GM21526 (cell line): ENCODE results near the gene SEC14L3.
"Not testable (repeated sequence)": the region's sequence is repeated elsewhere in the genome, so short reads cannot be mapped to it uniquely, and the experiment has no call there.

Experiments
- ATAC-seq: cut with Tn5 transposase; IDR thresholded peaks from one replicate; pipeline ENCODE4 v1.9.1; 2021; ENCODE audit warnings: moderate library complexity; ENCODE audit not compliant: unreplicated experiment, low FRiP score

The SEC14L3 gene

GRCh38 chr22:30486661-30487115 lies 14.9 kb upstream of the SEC14L3 start:
- ATAC-seq = no peak

GRCh38 chr22:30486118-30486517 lies 14.3 kb upstream of the SEC14L3 start:
- no peak for ATAC-seq

- ATAC-seq = no peak
Observed at GRCh38 chr22:30485362-30485988, 13.7 kb upstream of the SEC14L3 start.

GRCh38 chr22:30483169-30483568 lies 11.4 kb upstream of the SEC14L3 start:
- no peak for ATAC-seq

GRCh38 chr22:30481711-30482110 lies 9.9 kb upstream of the SEC14L3 start:
- ATAC-seq = no peak

- no peak for ATAC-seq
Observed at GRCh38 chr22:30479981-30480380, 8.2 kb upstream of the SEC14L3 start.

GRCh38 chr22:30474683-30475424 lies 3.0 kb upstream of the SEC14L3 start:
- no peak for ATAC-seq

- no peak for ATAC-seq
Observed at GRCh38 chr22:30474121-30474520, 2.3 kb upstream of the SEC14L3 start.

GRCh38 chr22:30472994-30473720 lies 1.3 kb upstream of the SEC14L3 start:
- no peak for ATAC-seq

- no peak for ATAC-seq
Observed at GRCh38 chr22:30470655-30471054, 1.2 kb downstream of the SEC14L3 start.

- ATAC-seq = no peak
Observed at GRCh38 chr22:30469165-30469564, 2.7 kb downstream of the SEC14L3 start.

GRCh38 chr22:30460555-30460954 lies 11.3 kb downstream of the SEC14L3 start:
- ATAC-seq = not testable (repeated sequence)

- ATAC-seq = no peak
Observed at GRCh38 chr22:30460147-30460546, 11.7 kb downstream of the SEC14L3 start.

- no peak for ATAC-seq
Observed at GRCh38 chr22:30459181-30460052, 12.4 kb downstream of the SEC14L3 start.

GRCh38 chr22:30457981-30458380 lies 13.8 kb downstream of the SEC14L3 start:
- no peak for ATAC-seq

- no peak for ATAC-seq
Observed at GRCh38 chr22:30455075-30455840, 16.6 kb downstream of the SEC14L3 start.

- no peak for ATAC-seq
Observed at GRCh38 chr22:30453731-30454510, 17.9 kb downstream of the SEC14L3 start.

- no peak for ATAC-seq
Observed at GRCh38 chr22:30452861-30453260, 19.0 kb downstream of the SEC14L3 start.

GRCh38 chr22:30451488-30451887 lies 20.3 kb downstream of the SEC14L3 start:
- ATAC-seq = not testable (repeated sequence)
